H1 (cell line): ENCODE data around the gene USE1. TPM values are rescaled to one million over a fixed set of nuclear protein-coding genes. Genes with fewer than 3 reads are reported as not detected.
A peak's percentile ranks its signal among the peaks of the same experiment; 100 is the strongest.

ENCODE experiments used
- CTCF ChIA-PET: fragments of 300-600 bp; sonication (Branson Sonifier 250); formaldehyde crosslinking; loops from one replicate; lab custom pipeline; 2021; ENCODE audit not compliant: partially characterized antibody; lab: Charles Lee
- POLR2A ChIA-PET: fragments of 300-600 bp; sonication (Branson Sonifier 250); formaldehyde crosslinking; loops from one replicate; lab custom pipeline; 2021; ENCODE audit warnings: inconsistent platforms; ENCODE audit not compliant: partially characterized antibody; lab: Charles Lee
- DNase-seq, 2 experiments: peaks; one replicate each; pipeline versions ENCODE4 v3.0.0 to v3.0.0-alpha.2; 2010 to 2022; ENCODE audit warnings: low spot score in 2 of 2, low read depth in 1 of 2, mixed read lengths in 1 of 2
- FAIRE-seq: peaks from 2 replicates; lab custom pipeline; 2011; peaks lifted over from hg19 to GRCh38; lab: Jason Lieb, UNC
- H2AFZ ChIP-seq: 2 replicates; pipeline ENCODE4 v1.8.1; 2012; ENCODE audit warnings: low read length, inconsistent platforms
- H2AK5ac ChIP-seq: 2 replicates; pipeline ENCODE4 v1.6.1; 2013; ENCODE audit warnings: low read depth, low read length
- H2BK120ac ChIP-seq: replicated peaks from 2 replicates; pipeline ENCODE3; 2013; ENCODE audit warnings: low read depth, low read length, inconsistent platforms
- H2BK12ac ChIP-seq: 2 replicates; pipeline ENCODE4 v1.6.1; 2013; ENCODE audit warnings: low read depth, low read length
- H2BK15ac ChIP-seq: 2 replicates; pipeline ENCODE4 v1.6.1; 2013; ENCODE audit warnings: low read length
- H2BK20ac ChIP-seq: 2 replicates; pipeline ENCODE4 v1.6.1; 2013; ENCODE audit warnings: low read length
- H2BK5ac ChIP-seq: 2 replicates; pipeline ENCODE4 v1.6.1; 2013; ENCODE audit warnings: low read depth, low read length
- H3K14ac ChIP-seq: 2 replicates; pipeline ENCODE4 v1.6.1; 2013; ENCODE audit warnings: inconsistent platforms; ENCODE audit not compliant: insufficient read length
- H3K18ac ChIP-seq: 2 replicates; pipeline ENCODE4 v1.6.1; 2013; ENCODE audit warnings: low read length; ENCODE audit errors: extremely low read depth
- H3K23ac ChIP-seq: 2 replicates; pipeline ENCODE4 v1.6.1; 2013; ENCODE audit warnings: inconsistent platforms; ENCODE audit not compliant: insufficient read length
- H3K23me2 ChIP-seq: 2 replicates; pipeline ENCODE4 v1.6.1; 2013; ENCODE audit warnings: low read depth, low read length
- H3K27ac ChIP-seq: 2 replicates; pipeline ENCODE4 v1.6.1; 2011; ENCODE audit warnings: low read depth, low read length, inconsistent platforms
- H3K27me3 ChIP-seq, 4 experiments: replicated peaks in 1 of 4; 1 replicate in 1 of 4; 2 replicates in 3 of 4; pipeline versions ENCODE4 v1.6.1 to v1.8.1; 2011 to 2013; ENCODE audit warnings: low read length in 3 of 4, mild to moderate bottlenecking in 3 of 4, inconsistent platforms in 2 of 4, mixed read lengths in 2 of 4, moderate library complexity in 1 of 4; ENCODE audit not compliant: control insufficient read depth in 3 of 4, insufficient read depth in 3 of 4; ENCODE audit errors: extremely low read depth in 1 of 4
- H3K36me3 ChIP-seq, 4 experiments: 2 replicates each; pipeline versions ENCODE4 v1.6.1 to v1.8.1; 2011 to 2013; ENCODE audit warnings: mild to moderate bottlenecking in 4 of 4, low read length in 3 of 4, moderate library complexity in 2 of 4, control low read depth in 1 of 4, inconsistent platforms in 1 of 4; ENCODE audit not compliant: insufficient read depth in 4 of 4, control insufficient read depth in 2 of 4
- H3K4ac ChIP-seq: replicated peaks from 2 replicates; pipeline ENCODE3; 2013; ENCODE audit warnings: low read length, low read depth, mixed read lengths, inconsistent platforms; ENCODE audit not compliant: insufficient read length
- H3K4me1 ChIP-seq, 4 experiments: replicated peaks in 1 of 4; 1 replicate in 1 of 4; 2 replicates in 3 of 4; pipeline versions ENCODE4 v1.6.1 to v1.8.1; 2011 to 2013; ENCODE audit warnings: low read length in 3 of 4, inconsistent platforms in 2 of 4, mixed read lengths in 1 of 4; ENCODE audit not compliant: insufficient read depth in 4 of 4, control insufficient read depth in 3 of 4
- H3K4me2 ChIP-seq, 2 experiments: 2 replicates each; pipeline versions ENCODE4 v1.6.1 to v1.8.1; 2011 to 2013; ENCODE audit warnings: low read depth in 2 of 2, low read length in 2 of 2, control low read depth in 1 of 2, inconsistent platforms in 1 of 2, mild to moderate bottlenecking in 1 of 2; ENCODE audit not compliant: insufficient read depth in 1 of 2
- H3K4me3 ChIP-seq, 4 experiments: fragments of 200-600, 300-600 bp in 1 of 4; sonication (generic), shearing (Covaris generic), sonication (Bioruptor Twin) in 1 of 4; 2 replicates each; pipeline versions ENCODE4 v1.5.1 to v1.8.1; 2011 to 2016; ENCODE audit warnings: low read length in 4 of 4, low read depth in 3 of 4, control low read depth in 2 of 4, inconsistent platforms in 2 of 4, mild to moderate bottlenecking in 2 of 4, mixed read lengths in 1 of 4, moderate library complexity in 1 of 4; ENCODE audit not compliant: insufficient read depth in 2 of 4; ENCODE audit errors: extremely low read depth in 1 of 4
- H3K56ac ChIP-seq: replicated peaks from 2 replicates; pipeline ENCODE3; 2013; ENCODE audit warnings: low read depth, mild to moderate bottlenecking, mixed read lengths, low read length, inconsistent platforms; ENCODE audit not compliant: insufficient read length
- H3K79me1 ChIP-seq: 2 replicates; pipeline ENCODE4 v1.6.1; 2013; ENCODE audit warnings: low read depth, low read length, control low read depth
- H3K79me2 ChIP-seq, 2 experiments: 2 replicates each; pipeline versions ENCODE4 v1.6.1 to v1.8.1; 2012 to 2013; ENCODE audit warnings: low read length in 2 of 2, mild to moderate bottlenecking in 2 of 2, inconsistent platforms in 1 of 2; ENCODE audit not compliant: insufficient read depth in 2 of 2, control insufficient read depth in 1 of 2
- H3K9ac ChIP-seq, 4 experiments: replicated peaks in 1 of 4; 1 replicate in 1 of 4; 2 replicates in 3 of 4; pipeline versions ENCODE4 v1.6.1 to v1.8.1; 2011 to 2013; ENCODE audit warnings: low read depth in 3 of 4, low read length in 3 of 4, control low read depth in 2 of 4, mild to moderate bottlenecking in 2 of 4, moderate library complexity in 2 of 4, inconsistent platforms in 1 of 4; ENCODE audit errors: extremely low read depth in 1 of 4
- H3K9me3 ChIP-seq, 2 experiments: 2 replicates each; pipeline versions ENCODE4 v1.6.1 to v1.8.1; 2012 to 2013; ENCODE audit warnings: mild to moderate bottlenecking in 2 of 2, moderate library complexity in 2 of 2, control low read depth in 1 of 2, inconsistent platforms in 1 of 2, low read depth in 1 of 2, low read length in 1 of 2, mixed read lengths in 1 of 2; ENCODE audit not compliant: insufficient read depth in 2 of 2
- H4K20me1 ChIP-seq, 2 experiments: replicated peaks in 1 of 2; 2 replicates each; pipeline versions ENCODE3 to v1.8.1; 2011 to 2013; ENCODE audit warnings: inconsistent platforms in 2 of 2, low read length in 2 of 2, mild to moderate bottlenecking in 1 of 2; ENCODE audit not compliant: insufficient read depth in 2 of 2, control insufficient read depth in 1 of 2
- H4K5ac ChIP-seq: 2 replicates; pipeline ENCODE4 v1.6.1; 2013; ENCODE audit warnings: low read length, low read depth, mixed read lengths, inconsistent platforms; ENCODE audit not compliant: insufficient read length
- H4K8ac ChIP-seq: 2 replicates; pipeline ENCODE4 v1.8.0; 2013; ENCODE audit warnings: mild to moderate bottlenecking, moderate library complexity, low read length, inconsistent platforms; ENCODE audit not compliant: insufficient read depth; ENCODE audit errors: extremely low read depth
- H4K91ac ChIP-seq: replicated peaks from 2 replicates; pipeline ENCODE3; 2013; ENCODE audit warnings: low read length, mixed read lengths, inconsistent platforms; ENCODE audit not compliant: insufficient read length
- CHD1 ChIP-seq: IDR thresholded peaks from 2 replicates; pipeline ENCODE4 v1.6.1; 2012; ENCODE audit warnings: low read depth, low read length, improper control_type of control experiment
- CREB1 ChIP-seq: IDR thresholded peaks from 2 replicates; pipeline ENCODE4 v1.6.1; 2012; ENCODE audit warnings: inconsistent platforms
- EGR1 ChIP-seq: IDR thresholded peaks from 2 replicates; pipeline ENCODE4 v1.6.1; 2011; ENCODE audit warnings: low read depth, low read length, borderline replicate concordance
- FOSL1 ChIP-seq: IDR thresholded peaks from 2 replicates; pipeline ENCODE4 v1.6.1; 2011; ENCODE audit warnings: mild to moderate bottlenecking, low read depth, low read length, moderate library complexity; ENCODE audit not compliant: insufficient read depth
- GABPA ChIP-seq: IDR thresholded peaks from 2 replicates; pipeline ENCODE4 v1.6.1; 2011; ENCODE audit warnings: mild to moderate bottlenecking, low read length, moderate library complexity, borderline replicate concordance; ENCODE audit not compliant: insufficient read depth
- GTF2F1 ChIP-seq: IDR thresholded peaks from 2 replicates; pipeline ENCODE4 v1.6.1; 2012; ENCODE audit warnings: low read depth, low read length, improper control_type of control experiment, borderline replicate concordance
- TAF7 ChIP-seq: optimal IDR thresholded peaks from 2 replicates; pipeline ENCODE3; 2011; ENCODE audit warnings: low read depth, mild to moderate bottlenecking, inconsistent platforms, low read length, moderate library complexity, borderline replicate concordance
- WGBS, 2 experiments: shearing (Covaris generic) in 1 of 2; methylation state at CpG; one replicate each; pipeline versions ENCODE4 v1.1.6 to v1.1.7; 2013 to 2015; ENCODE audit warnings: low lambda C conversion rate in 2 of 2, mixed read lengths in 2 of 2, inconsistent platforms in 1 of 2, low coverage in 1 of 2, missing lambda C conversion rate in 1 of 2; ENCODE audit not compliant: insufficient replicate concordance in 2 of 2, insufficient coverage in 1 of 2, insufficient read length in 1 of 2; ENCODE audit errors: extremely low coverage in 1 of 2, missing lambda C conversion rate in 1 of 2; 5-methylcytosine and 5-hydroxymethylcytosine counted together
- polyA plus RNA-seq, 7 experiments: library from polyadenylated mRNA; depleted of rRNA in 3 of 7; stranded (reverse) in 5 of 7; unstranded in 2 of 7; fragments of >200 nt in 5 of 7; fragments of 200-250 nt in 2 of 7; gene quantifications; 1 replicate in 5 of 7; 2 replicates in 1 of 7; 4 replicates in 1 of 7; pipeline versions ENCODE4 v1.2.1 to v1.2.3, GENCODE V29; 2011 to 2013; ENCODE audit warnings: missing spikeins in 2 of 7, mixed read lengths in 2 of 7
- total RNA-seq: library from RNA; stranded (reverse); fragmentation: NEBNext Ultra II Directional; extraction: Animal tissue kit (Norgen Biotek cat#: 25700); gene quantifications from 2 replicates; pipeline ENCODE4 v1.2.1, GENCODE V29; 2021
- TF ChIP-seq, protein P1 (sequence below): IDR thresholded peaks from 2 replicates; pipeline ENCODE4 v1.6.1; 2012; ENCODE audit warnings: inconsistent platforms

USE1 gene
- total and polyA plus RNA-seq, 2 of the 8 experiments (the other 6 are each of a cell fraction or from before 2014, with no cell fraction given) = 8.7 to 13.9 TPM

DNA sequence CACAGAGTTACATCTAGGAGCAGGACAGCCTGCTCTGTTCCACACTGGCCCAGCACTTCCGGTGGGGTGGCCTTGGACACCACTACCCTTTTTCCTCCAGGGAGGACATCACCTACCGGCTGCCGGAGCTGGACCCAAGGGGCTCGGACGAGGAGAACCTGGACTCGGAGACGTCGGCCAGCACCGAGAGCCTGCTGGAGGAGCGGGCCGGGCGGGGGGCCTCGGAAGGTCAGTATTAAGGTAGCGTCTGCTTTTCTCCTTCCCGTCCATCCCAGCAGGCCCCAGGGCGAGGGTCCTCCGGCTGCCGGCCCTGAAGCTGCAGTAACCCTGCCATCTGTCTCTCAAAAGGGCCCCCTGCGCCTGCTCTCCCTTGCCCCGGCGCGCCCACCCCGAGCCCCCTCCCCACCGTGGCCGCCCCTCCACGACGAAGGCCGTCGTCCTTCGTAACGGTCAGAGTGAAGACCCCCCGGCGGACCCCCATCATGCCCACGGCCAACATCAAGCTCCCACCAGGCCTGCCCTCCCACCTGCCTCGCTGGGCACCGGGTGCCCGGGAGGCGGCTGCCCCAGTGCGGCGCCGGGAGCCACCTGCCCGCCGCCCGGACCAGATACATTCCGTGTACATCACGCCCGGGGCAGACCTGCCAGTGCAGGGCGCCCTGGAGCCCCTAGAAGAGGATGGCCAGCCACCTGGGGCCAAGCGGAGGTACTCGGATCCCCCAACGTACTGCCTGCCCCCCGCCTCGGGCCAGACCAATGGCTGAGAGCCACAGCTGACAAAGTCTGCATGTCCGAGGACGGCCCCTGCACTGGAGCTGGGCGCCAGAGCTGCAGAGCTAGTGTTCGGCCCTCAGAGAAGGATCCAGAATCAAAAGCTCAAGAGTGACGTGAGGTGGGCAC, 3.4 kb upstream of the USE1 start:
- no peak overlapping the region for H3K4me3 ChIP-seq
- H3K9me3 ChIP-seq = no peaks in the 10 kb centered on the region
- TF ChIP-seq TAF7 (no peak), GABPA (no peak), GTF2F1 (no peak), CHD1 (no peak), EGR1 (no peak), CREB1 (no peak), FOSL1 (no peak)
- TF ChIP-seq, protein P1, sequence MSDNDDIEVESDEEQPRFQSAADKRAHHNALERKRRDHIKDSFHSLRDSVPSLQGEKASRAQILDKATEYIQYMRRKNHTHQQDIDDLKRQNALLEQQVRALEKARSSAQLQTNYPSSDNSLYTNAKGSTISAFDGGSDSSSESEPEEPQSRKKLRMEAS = no peak
- TF ChIP-seq, all 59 proteins: peak for 0
- ChIA-PET CTCF (interaction anchor here (0.6 to 0.9 kb wide), 2 partner anchors 47 to 143 kb away, joined by 3 to 4 read pairs; no protein-coding TSS in a partner anchor), POLR2A (interaction anchor here (0.6 to 1.4 kb wide), 6 partner anchors 9 to 90 kb away, joined by 3 to 5 read pairs (median 3); partner anchors contain the start of gene ANKLE1)
- no peak overlapping the region for H2AK5ac ChIP-seq
- no peak overlapping the region for H3K4me2 ChIP-seq
- H4K91ac ChIP-seq = no peak overlapping the region
- no peak overlapping the region for H4K5ac ChIP-seq
- DNase-seq (no peak), FAIRE-seq (no peak)
- no peak overlapping the region for H3K56ac ChIP-seq
- H3K14ac ChIP-seq = no peak overlapping the region
- H3K4ac ChIP-seq = no peak overlapping the region
- WGBS, 2 experiments = 97% methylated on average over 41 of the region's 58 CpGs; no CpG with 5 or more reads in 1 of the 2 experiments
- H3K36me3 ChIP-seq = peaks cover 4 to 10% (median 6%) of the 10 kb centered on the region in 4 experiments; a peak in 6 of 8 replicates
- no peak overlapping the region for H2AFZ ChIP-seq
- no peak overlapping the region for H2BK12ac ChIP-seq
- H3K27ac ChIP-seq = no peak overlapping the region
- H3K23ac ChIP-seq = no peak overlapping the region
- H2BK120ac ChIP-seq = no peak overlapping the region
- no peak overlapping the region for H2BK5ac ChIP-seq
- H3K27me3 ChIP-seq = no peaks in the 10 kb centered on the region
- no peak overlapping the region for H2BK15ac ChIP-seq
- peaks cover 7% of the 10 kb centered on the region for H3K23me2 ChIP-seq
- no peaks in the 10 kb centered on the region; a peak in 1 of 4 replicates for H3K79me2 ChIP-seq
- H3K9ac ChIP-seq = no peak overlapping the region
- H3K18ac ChIP-seq = no peak overlapping the region
- peak overlapping the region; percentile 58; the same call in 1 of the 2 replicates for H4K8ac ChIP-seq
- H3K4me1 ChIP-seq = peaks cover 0 to 21% (median 12%) of the 10 kb centered on the region in 4 experiments; a peak in 6 of 7 replicates
- peaks cover 4% of the 10 kb centered on the region for H3K79me1 ChIP-seq
- H2BK20ac ChIP-seq = no peak overlapping the region
- H4K20me1 ChIP-seq = no peaks in the 10 kb centered on the region
